ENCODE measurements around the gene DHRS7B. TPM values are rescaled to one million over a fixed set of nuclear protein-coding genes. Genes with fewer than 3 reads are reported as not detected.

The DHRS7B gene
- total and polyA plus RNA-seq, 2 donors (not counting 1 experiment from before 2014, with no cell fraction given), result 15.5 to 21.5 TPM

GRCh38 chr17:21173543-21173942 is 46.8 kb downstream of the DHRS7B start:
- DNase-seq (ENCODE audit: low read depth in 2 of 2), result no peak
- H3K9me3 ChIP-seq (ENCODE audit: control insufficient read depth, insufficient read depth, low read depth, low read length), result no peaks in the 10 kb centered on the region
- no peak overlapping the region for H3K27ac ChIP-seq (ENCODE audit: insufficient read depth, low read length)
- H3K79me2 ChIP-seq (ENCODE audit: control insufficient read depth, insufficient read depth, low read length), result no peaks in the 10 kb centered on the region
- H3K4me3 ChIP-seq (replicated peaks in 1 of 4; ENCODE audit: control extremely low read depth in 1 of 4, insufficient read depth in 1 of 4, low read depth in 3 of 4, low read length in 4 of 4), result no peak overlapping the region
- TF ChIP-seq CTCF (conservative IDR thresholded peaks at IDR 0.05 in 1 of 2, IDR thresholded peaks at IDR 0.05 in 1 of 2; ENCODE audit: low read depth in 1 of 2, low read length in 2 of 2) (no peak), EZH2 (IDR thresholded peaks at IDR 0.05; ENCODE audit: low read length, missing control alignments) (no peak)
- H4K20me1 ChIP-seq (ENCODE audit: control insufficient read depth, extremely low read depth, insufficient read depth, low read length), result no peaks in the 10 kb centered on the region
- H3K27me3 ChIP-seq (ENCODE audit: control insufficient read depth, insufficient read depth, low read length), result no peaks in the 10 kb centered on the region
- H3K4me2 ChIP-seq (ENCODE audit: extremely low read depth, insufficient read depth, low read length), result no peak overlapping the region
- no peak overlapping the region for H3K9ac ChIP-seq (ENCODE audit: insufficient read depth, low read length)
- H3K4me1 ChIP-seq (ENCODE audit: control insufficient read depth, extremely low read depth, insufficient read depth, low read length), result peaks cover 9% of the 10 kb centered on the region
- no peaks in the 10 kb centered on the region for H3K36me3 ChIP-seq (ENCODE audit: control insufficient read depth, insufficient read depth, low read length)
- no peak overlapping the region for H2AFZ ChIP-seq (ENCODE audit: low read length)

GRCh38 chr17:21174186-21174585 is 47.4 kb downstream of the DHRS7B start:
- no peak overlapping the region for H3K9ac ChIP-seq (ENCODE audit: insufficient read depth, low read length)
- peak overlapping the region; percentile 45 for H3K27ac ChIP-seq (ENCODE audit: insufficient read depth, low read length)

GRCh38 chr17:21174713-21175112 is 47.9 kb downstream of the DHRS7B start:
- no peak overlapping the region for H3K4me2 ChIP-seq (ENCODE audit: extremely low read depth, insufficient read depth, low read length)
- H3K4me3 ChIP-seq (replicated peaks in 1 of 4; ENCODE audit: control extremely low read depth in 1 of 4, insufficient read depth in 1 of 4, low read depth in 3 of 4, low read length in 4 of 4), result no peak overlapping the region
- H3K27ac ChIP-seq (ENCODE audit: insufficient read depth, low read length), result peak overlapping the region; percentile 45
- H3K4me1 ChIP-seq (ENCODE audit: control insufficient read depth, extremely low read depth, insufficient read depth, low read length), result peaks cover 9% of the 10 kb centered on the region
- H3K9ac ChIP-seq (ENCODE audit: insufficient read depth, low read length), result no peak overlapping the region
- peak in 1 of 2 donors; percentile 60 for DNase-seq (ENCODE audit: low read depth in 2 of 2)
- H3K27me3 ChIP-seq (ENCODE audit: control insufficient read depth, insufficient read depth, low read length), result no peaks in the 10 kb centered on the region
- H3K79me2 ChIP-seq (ENCODE audit: control insufficient read depth, insufficient read depth, low read length), result no peaks in the 10 kb centered on the region
- no peaks in the 10 kb centered on the region for H3K36me3 ChIP-seq (ENCODE audit: control insufficient read depth, insufficient read depth, low read length)
- no peaks in the 10 kb centered on the region for H4K20me1 ChIP-seq (ENCODE audit: control insufficient read depth, extremely low read depth, insufficient read depth, low read length)
- H3K9me3 ChIP-seq (ENCODE audit: control insufficient read depth, insufficient read depth, low read depth, low read length), result no peaks in the 10 kb centered on the region
- TF ChIP-seq EZH2 (IDR thresholded peaks at IDR 0.05; ENCODE audit: low read length, missing control alignments) (no peak), CTCF (conservative IDR thresholded peaks at IDR 0.05 in 1 of 2, IDR thresholded peaks at IDR 0.05 in 1 of 2; ENCODE audit: low read depth in 1 of 2, low read length in 2 of 2) (no peak)
- H2AFZ ChIP-seq (ENCODE audit: low read length), result no peak overlapping the region

More at GRCh38 chr17:21174186-21174585, 47.4 kb downstream of the DHRS7B start:
- no peaks in the 10 kb centered on the region for H3K27me3 ChIP-seq (ENCODE audit: control insufficient read depth, insufficient read depth, low read length)
- H3K9me3 ChIP-seq (ENCODE audit: control insufficient read depth, insufficient read depth, low read depth, low read length), result no peaks in the 10 kb centered on the region
- no peaks in the 10 kb centered on the region for H3K36me3 ChIP-seq (ENCODE audit: control insufficient read depth, insufficient read depth, low read length)
- no peak overlapping the region for H3K4me3 ChIP-seq (replicated peaks in 1 of 4; ENCODE audit: control extremely low read depth in 1 of 4, insufficient read depth in 1 of 4, low read depth in 3 of 4, low read length in 4 of 4)
- no peak overlapping the region for H2AFZ ChIP-seq (ENCODE audit: low read length)
- H3K79me2 ChIP-seq (ENCODE audit: control insufficient read depth, insufficient read depth, low read length), result no peaks in the 10 kb centered on the region
- no peak overlapping the region for H3K4me2 ChIP-seq (ENCODE audit: extremely low read depth, insufficient read depth, low read length)
- DNase-seq (ENCODE audit: low read depth in 2 of 2), result no peak
- no peaks in the 10 kb centered on the region for H4K20me1 ChIP-seq (ENCODE audit: control insufficient read depth, extremely low read depth, insufficient read depth, low read length)
- H3K4me1 ChIP-seq (ENCODE audit: control insufficient read depth, extremely low read depth, insufficient read depth, low read length), result peaks cover 9% of the 10 kb centered on the region
- no peak for TF ChIP-seq CTCF (conservative IDR thresholded peaks at IDR 0.05 in 1 of 2, IDR thresholded peaks at IDR 0.05 in 1 of 2; ENCODE audit: low read depth in 1 of 2, low read length in 2 of 2)
- TF ChIP-seq EZH2 (IDR thresholded peaks at IDR 0.05; ENCODE audit: low read length, missing control alignments), result no peak
